K562 (cell line): ENCODE data around the gene PDE4A. TPM values are rescaled to one million over a fixed set of nuclear protein-coding genes. Genes with fewer than 3 reads are reported as not detected.

ENCODE experiments used
- ATF2 ChIP-seq: sonication (generic); formaldehyde crosslinking; IDR thresholded peaks from 2 replicates; pipeline ENCODE4 v1.8.1; 2022; ENCODE audit warnings: missing genetic modification reagents
- CBX2 ChIP-seq: fragments of 200-600 bp; sonication (generic); IDR thresholded peaks from one replicate; pipeline ENCODE4 v1.6.1; 2012; ENCODE audit warnings: mild to moderate bottlenecking, low read length, inconsistent platforms; ENCODE audit not compliant: insufficient read depth, poor library complexity, severe bottlenecking
- CREB3L1 ChIP-seq: fragments of 450-650 bp; IDR thresholded peaks from 2 replicates; pipeline ENCODE4 v1.6.1; 2014; ENCODE audit warnings: low read depth, mild to moderate bottlenecking, moderate library complexity, borderline replicate concordance
- GTF2A2 ChIP-seq: IDR thresholded peaks from 2 replicates; pipeline ENCODE4 v1.6.1; 2016; ENCODE audit warnings: mild to moderate bottlenecking, missing genetic modification characterization, missing compliant biosample characterization
- HNRNPH1 ChIP-seq: fragments of 200-400 bp; formaldehyde crosslinking; optimal IDR thresholded peaks from 2 replicates; pipeline ENCODE3; 2017; ENCODE audit warnings: low read depth, mild to moderate bottlenecking, low read length, moderate library complexity
- IRF1 ChIP-seq: sonication (generic); formaldehyde crosslinking; IDR thresholded peaks from 2 replicates; pipeline ENCODE4 v1.8.0; 2022; ENCODE audit warnings: missing genetic modification reagents, mild to moderate bottlenecking, borderline replicate concordance
- MAFK ChIP-seq: IDR thresholded peaks from 2 replicates; pipeline ENCODE4 v1.6.1; 2011; ENCODE audit warnings: low read length, improper control_type of control experiment
- NFE2L1 ChIP-seq: fragments of 450-650 bp; IDR thresholded peaks from 2 replicates; pipeline ENCODE4 v1.6.1; 2016; ENCODE audit warnings: missing genetic modification characterization, low read depth, mild to moderate bottlenecking, missing compliant biosample characterization, moderate library complexity, borderline replicate concordance
- NR0B1 ChIP-seq: fragments of 450-650 bp; IDR thresholded peaks from one replicate; pipeline ENCODE4 v1.6.1; 2018; ENCODE audit warnings: mild to moderate bottlenecking, moderate library complexity; ENCODE audit not compliant: partially characterized antibody
- PHB ChIP-seq: fragments of 250-450 bp; sonication (Bioruptor Pico); IDR thresholded peaks from 2 replicates; pipeline ENCODE4 v1.5.0; 2021
- RFX5 ChIP-seq: IDR thresholded peaks from 2 replicates; pipeline ENCODE4 v1.6.1; 2011; ENCODE audit warnings: low read depth, mild to moderate bottlenecking, improper control_type of control experiment, low read length
- SPI1 ChIP-seq: IDR thresholded peaks from 2 replicates; pipeline ENCODE4 v1.6.1; 2011; ENCODE audit warnings: low read depth, low read length, control low read depth, borderline replicate concordance
- TCF7 ChIP-seq: sonication (generic); IDR thresholded peaks from 2 replicates; pipeline ENCODE4 v1.6.1; 2016; ENCODE audit warnings: antibody characterized with exemption, borderline replicate concordance
- ZBTB26 ChIP-seq: fragments of 450-650 bp; formaldehyde crosslinking; IDR thresholded peaks from 2 replicates; pipeline ENCODE4 v1.4.0; 2022; ENCODE audit warnings: missing genetic modification characterization
- ZFP36 ChIP-seq: fragments of 150-350 bp; IDR thresholded peaks from 2 replicates; pipeline ENCODE4 v1.6.1; 2018; ENCODE audit warnings: low read length, low read depth; ENCODE audit not compliant: partially characterized antibody
- ZFP91 ChIP-seq: sonication (generic); formaldehyde crosslinking; IDR thresholded peaks from 2 replicates; pipeline ENCODE4 v1.8.0; 2022; ENCODE audit warnings: mild to moderate bottlenecking, missing genetic modification reagents
- ZNF197 ChIP-seq: fragments of 200-800 bp; sonication (Bioruptor generic); IDR thresholded peaks from 2 replicates; pipeline ENCODE4 v1.6.1; 2016; ENCODE audit warnings: low read depth, missing genetic modification characterization, missing compliant biosample characterization
- ZNF274 ChIP-seq: IDR thresholded peaks from 2 replicates; pipeline ENCODE4 v1.6.1; 2011; ENCODE audit warnings: low read depth, mild to moderate bottlenecking, low read length, moderate library complexity, borderline replicate concordance
- ZNF280A ChIP-seq: fragments of 450-650 bp; IDR thresholded peaks from 2 replicates; pipeline ENCODE4 v1.6.1; 2018; ENCODE audit warnings: mild to moderate bottlenecking, low read depth; ENCODE audit not compliant: partially characterized antibody
- polyA plus RNA-seq, 8 experiments: library from polyadenylated mRNA; depleted of rRNA in 4 of 8; stranded (reverse) in 5 of 8; unstranded in 3 of 8; fragments of >200 nt; fragmentation: Nextera tagmentation in 2 of 8; fragmentation: Illumina TruSeq in 1 of 8; extraction: Ambion mirVana in 2 of 8; extraction: Trizol in 1 of 8; gene quantifications; 2 replicates each; pipeline versions ENCODE4 v1.2.1 to v1.2.3, GENCODE V29; 2011 to 2014; ENCODE audit warnings: inconsistent platforms in 1 of 8, missing spikeins in 1 of 8
- total RNA-seq, 7 experiments: library from RNA; depleted of rRNA in 6 of 7; stranded (reverse); fragments of >200 nt in 6 of 7; fragmentation: Illumina TruSeq in 2 of 7; extraction: Trizol in 2 of 7; gene quantifications; 2 replicates each; pipeline versions ENCODE4 v1.2.1 to v1.2.3, GENCODE V29; 2011 to 2021; ENCODE audit warnings: low replicate concordance in 1 of 7

Gene PDE4A
- total and polyA plus RNA-seq, 9 of the 15 experiments (the other 6 are each of a cell fraction or from before 2014, with no cell fraction given), result 0.66 to 26.9 (median 4.6) TPM

GRCh38 chr19:10428996-10429381 lies 8.7 kb downstream of the PDE4A start (continued):
- TF ChIP-seq ZBTB26 (CRISPR knock-in tag) (peak; percentile 66; the same call in 1 of the 2 replicates), CBX2 (no peak), ZNF197 (no peak), SPI1 (no peak), RFX5 (no peak), ZFP36 (no peak), HNRNPH1 (no peak), NR0B1 (no peak), ZNF274 (no peak), ATF2 (CRISPR knock-in tag) (no peak), CREB3L1 (no peak), GTF2A2 (no peak), ZFP91 (no peak), TCF7 (no peak), NFE2L1 (tag) (no peak), IRF1 (no peak), PHB (CRISPR knock-in tag) (no peak), MAFK (no peak), ZNF280A (no peak)
